Common myeloid progenitor, CD34-positive (primary cell): Measurements from ENCODE around the gene ABLIM3.

Experiments used
- CTCF ChIA-PET: fragments of 350-600 bp; sonication (Branson Sonifier 250); formaldehyde crosslinking; loops from one replicate; lab custom pipeline; 2021; ENCODE audit warnings: antibody characterized with exemption; lab: Charles Lee
- POLR2A ChIA-PET: fragments of 350-600 bp; sonication (Branson Sonifier 250); formaldehyde crosslinking; loops from one replicate; lab custom pipeline; 2021; ENCODE audit warnings: antibody characterized with exemption; lab: Charles Lee
- DNase-seq, 3 donors: peaks; one replicate each; pipeline versions ENCODE4 v3.0.0 to v3.0.0-alpha.2; 2013
- H3K27ac ChIP-seq, 2 experiments: 1 replicate in 1 of 2; 2 replicates in 1 of 2; pipeline ENCODE4 v1.7.0; 2013; ENCODE audit warnings: inconsistent platforms in 2 of 2, low read length in 2 of 2, mild to moderate bottlenecking in 2 of 2, low read depth in 1 of 2, moderate library complexity in 1 of 2; ENCODE audit not compliant: severe bottlenecking in 2 of 2, insufficient read depth in 1 of 2, poor library complexity in 1 of 2
- H3K27me3 ChIP-seq, 5 experiments: replicated peaks in 2 of 5; 1 replicate in 3 of 5; 2 replicates in 2 of 5; pipeline versions ENCODE4 v1.6.1 to v1.7.0; 2013; ENCODE audit warnings: low read length in 4 of 5, mild to moderate bottlenecking in 2 of 5, moderate library complexity in 2 of 5, inconsistent platforms in 1 of 5; ENCODE audit not compliant: insufficient read depth in 5 of 5, control insufficient read depth in 4 of 5
- H3K36me3 ChIP-seq, 4 experiments: 1 replicate in 2 of 4; 2 replicates in 2 of 4; pipeline versions ENCODE4 v1.6.1 to v1.7.0; 2013; ENCODE audit warnings: low read length in 3 of 4, control low read depth in 1 of 4, mild to moderate bottlenecking in 1 of 4; ENCODE audit not compliant: control insufficient read depth in 4 of 4, insufficient read depth in 4 of 4
- H3K4me1 ChIP-seq, 4 experiments: 1 replicate in 3 of 4; 2 replicates in 1 of 4; pipeline versions ENCODE4 v1.6.1 to v1.7.1; 2013; ENCODE audit warnings: low read length in 3 of 4, mild to moderate bottlenecking in 3 of 4, control low read depth in 1 of 4, inconsistent platforms in 1 of 4, moderate library complexity in 1 of 4; ENCODE audit not compliant: control insufficient read depth in 4 of 4, insufficient read depth in 4 of 4; ENCODE audit errors: control extremely low read depth in 1 of 4
- H3K4me3 ChIP-seq, 7 experiments: 1 replicate in 4 of 7; 2 replicates in 3 of 7; pipeline versions ENCODE4 v1.5.1 to v1.7.0; 2013; ENCODE audit warnings: mild to moderate bottlenecking in 7 of 7, low read length in 6 of 7, moderate library complexity in 6 of 7, inconsistent platforms in 2 of 7, low read depth in 2 of 7, control low read depth in 1 of 7; ENCODE audit not compliant: insufficient read depth in 4 of 7, control insufficient read depth in 1 of 7; ENCODE audit errors: extremely low read depth in 1 of 7
- H3K9me3 ChIP-seq, 5 experiments: 1 replicate in 4 of 5; 2 replicates in 1 of 5; pipeline versions ENCODE4 v1.6.1 to v1.7.1; 2013; ENCODE audit warnings: low read length in 4 of 5, mild to moderate bottlenecking in 2 of 5, inconsistent platforms in 1 of 5, low read depth in 1 of 5, moderate library complexity in 1 of 5; ENCODE audit not compliant: control insufficient read depth in 4 of 5, insufficient read depth in 2 of 5; ENCODE audit errors: control extremely low read depth in 1 of 5
- WGBS: methylation state at CpG from one replicate; pipeline ENCODE4 v1.1.5; 2013; ENCODE audit not compliant: insufficient coverage; 5-methylcytosine and 5-hydroxymethylcytosine counted together

Gene ABLIM3

GRCh38 chr5:149154650-149155049 is 13.4 kb downstream of the ABLIM3 start:
- H3K27ac ChIP-seq: no peak overlapping the region
- WGBS: 100% methylated on average over 1 of the region's 1 CpG
- H3K27me3 ChIP-seq: peaks cover 0 to 3% (median 0%) of the 10 kb centered on the region in 5 experiments
- ChIA-PET POLR2A (interaction anchor here (0.6 kb wide), 1 partner anchor 177 kb away, joined by 3 read pairs; no protein-coding TSS in a partner anchor), CTCF (interaction anchor here (1.0 to 3.0 kb wide), 2 partner anchors 13 to 114 kb away, joined by 3 to 22 read pairs; partner anchors contain the start of gene ABLIM3)
- H3K4me1 ChIP-seq: no peaks in the 10 kb centered on the region
- no peak overlapping the region for H3K4me3 ChIP-seq
- H3K36me3 ChIP-seq: no peaks in the 10 kb centered on the region
- no peak for DNase-seq
- no peaks in the 10 kb centered on the region for H3K9me3 ChIP-seq

- Histone ChIP-seq H3K36me3 (no peaks in the 10 kb centered on the region), H3K4me3 (no peak overlapping the region), H3K9me3 (no peaks in the 10 kb centered on the region), H3K4me1 (no peaks in the 10 kb centered on the region), H3K27me3 (no peaks in the 10 kb centered on the region), H3K27ac (no peak overlapping the region)
- no peak for DNase-seq
- POLR2A ChIA-PET: no interaction called here
- 100% methylated on average over 3 of the region's 4 CpGs for WGBS
- CTCF ChIA-PET: interaction anchor here (0.6 to 1.4 kb wide), 5 partner anchors 8 to 68 kb away, joined by 3 to 6 read pairs (median 3); no protein-coding TSS in a partner anchor
Observed at GRCh38 chr5:149156435-149157083, 15.3 kb downstream of the ABLIM3 start.

- no peaks in the 10 kb centered on the region for H3K36me3 ChIP-seq
- no peaks in the 10 kb centered on the region for H3K9me3 ChIP-seq
- no peak overlapping the region for H3K4me3 ChIP-seq
- POLR2A ChIA-PET: no interaction called here
- WGBS: 100% methylated on average over 1 of the region's 2 CpGs
- H3K4me1 ChIP-seq: no peaks in the 10 kb centered on the region
- no peaks in the 10 kb centered on the region for H3K27me3 ChIP-seq
- DNase-seq: no peak
- H3K27ac ChIP-seq: no peak overlapping the region
- CTCF ChIA-PET: no interaction called here
Observed at GRCh38 chr5:149157330-149157729, 16.0 kb downstream of the ABLIM3 start.

- CTCF ChIA-PET: interaction anchor here (1.3 to 1.4 kb wide), 2 partner anchors 8 to 58 kb away, joined by 3 to 4 read pairs; no protein-coding TSS in a partner anchor
- Histone ChIP-seq H3K4me3 (no peak overlapping the region), H3K4me1 (no peaks in the 10 kb centered on the region), H3K27ac (no peak overlapping the region), H3K9me3 (no peaks in the 10 kb centered on the region), H3K36me3 (no peaks in the 10 kb centered on the region), H3K27me3 (peaks cover 0 to 2% (median 0%) of the 10 kb centered on the region in 5 experiments)
- DNase-seq: no peak
- POLR2A ChIA-PET: no interaction called here
- 100% methylated on average over 1 of the region's 3 CpGs for WGBS
Observed at GRCh38 chr5:149160291-149160787, 19.0 kb downstream of the ABLIM3 start.

GRCh38 chr5:149161026-149161687 is 19.9 kb downstream of the ABLIM3 start:
- Histone ChIP-seq H3K36me3 (no peaks in the 10 kb centered on the region), H3K4me1 (no peaks in the 10 kb centered on the region), H3K9me3 (no peaks in the 10 kb centered on the region), H3K4me3 (no peak overlapping the region), H3K27ac (no peak overlapping the region), H3K27me3 (peaks cover 0 to 3% (median 0%) of the 10 kb centered on the region in 5 experiments)
- POLR2A ChIA-PET: no interaction called here
- CTCF ChIA-PET: interaction anchor here (1.0 to 1.4 kb wide), 3 partner anchors 8 to 104 kb away, joined by 3 to 4 read pairs (median 4); no protein-coding TSS in a partner anchor
- WGBS: 93% methylated on average over 6 of the region's 9 CpGs
- no peak for DNase-seq

GRCh38 chr5:149161850-149162249 is 20.6 kb downstream of the ABLIM3 start:
- no peak overlapping the region for H3K4me3 ChIP-seq
- WGBS: no CpG with 5 or more reads among the region's 5 CpGs
- no peaks in the 10 kb centered on the region for H3K36me3 ChIP-seq
- H3K27ac ChIP-seq: no peak overlapping the region
- CTCF ChIA-PET: interaction anchor here (1.2 kb wide), 1 partner anchor 12 kb away, joined by 3 read pairs; no protein-coding TSS in a partner anchor
- no peaks in the 10 kb centered on the region for H3K4me1 ChIP-seq
- H3K27me3 ChIP-seq: peaks cover 0 to 3% (median 0%) of the 10 kb centered on the region in 5 experiments
- no peak for DNase-seq
- POLR2A ChIA-PET: no interaction called here
- no peaks in the 10 kb centered on the region for H3K9me3 ChIP-seq
